Transverse colon (tissue), 3 donors: ENCODE results near the gene SUN2.

Experiments
- EP300 ChIP-seq: sonication (generic); formaldehyde crosslinking; IDR thresholded peaks from one replicate; pipeline ENCODE4 v1.6.1; 2017; ENCODE audit warnings: antibody characterized with exemption, low read depth
- POLR2A ChIP-seq: fragments of 450-650 bp; IDR thresholded peaks from one replicate; pipeline ENCODE4 v1.6.1; 2016; ENCODE audit warnings: antibody characterized with exemption, mild to moderate bottlenecking, moderate library complexity
- TF ChIP-seq, protein P1 (sequence below), 5 experiments: fragments of 200-600 bp in 3 of 5; fragments of 450-650 bp in 2 of 5; sonication (generic) in 3 of 5; IDR thresholded peaks; 1 replicate in 2 of 5; 2 replicates in 3 of 5; pipeline ENCODE4 v1.5.1; 2016 to 2017; ENCODE audit warnings: antibody characterized with exemption in 5 of 5, inconsistent platforms in 3 of 5, mild to moderate bottlenecking in 2 of 5, moderate library complexity in 1 of 5

DNA sequence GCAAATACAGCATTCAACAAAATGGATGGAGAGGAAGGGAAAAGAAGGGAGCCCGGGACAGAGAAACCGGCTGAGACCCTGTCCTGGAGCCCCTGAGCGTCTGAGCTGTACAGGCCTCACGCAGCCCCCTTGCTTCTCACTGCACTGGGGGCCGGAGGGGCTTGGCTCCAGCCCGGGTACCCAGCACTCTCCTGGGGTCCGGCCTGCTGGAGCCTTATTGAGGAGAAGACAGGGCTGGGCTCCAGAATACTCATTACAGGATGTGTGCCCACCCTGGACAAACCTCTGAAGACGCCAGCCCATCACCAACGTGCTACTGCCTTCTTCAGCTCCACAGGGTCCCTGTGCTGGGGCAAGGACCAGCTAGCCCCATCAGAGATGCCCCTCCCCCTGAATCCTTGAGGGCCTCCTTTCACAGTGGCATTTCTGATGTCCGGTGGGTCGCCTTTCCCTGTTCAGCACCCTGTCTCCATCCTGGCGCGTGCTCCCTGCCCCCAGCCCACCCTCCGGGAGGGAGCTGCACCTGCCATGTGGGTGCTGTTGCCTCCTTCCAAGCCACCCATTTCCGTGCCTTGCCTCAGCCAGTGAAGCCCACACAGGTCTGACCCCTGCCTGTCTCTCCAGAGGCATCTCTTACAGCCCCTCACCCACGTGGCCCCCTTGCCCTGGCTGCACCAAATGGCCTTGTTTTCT is 14.6 kb upstream of the SUN2 start:
- TF ChIP-seq POLR2A (no peak), EP300 (no peak)
- TF ChIP-seq, protein P1, sequence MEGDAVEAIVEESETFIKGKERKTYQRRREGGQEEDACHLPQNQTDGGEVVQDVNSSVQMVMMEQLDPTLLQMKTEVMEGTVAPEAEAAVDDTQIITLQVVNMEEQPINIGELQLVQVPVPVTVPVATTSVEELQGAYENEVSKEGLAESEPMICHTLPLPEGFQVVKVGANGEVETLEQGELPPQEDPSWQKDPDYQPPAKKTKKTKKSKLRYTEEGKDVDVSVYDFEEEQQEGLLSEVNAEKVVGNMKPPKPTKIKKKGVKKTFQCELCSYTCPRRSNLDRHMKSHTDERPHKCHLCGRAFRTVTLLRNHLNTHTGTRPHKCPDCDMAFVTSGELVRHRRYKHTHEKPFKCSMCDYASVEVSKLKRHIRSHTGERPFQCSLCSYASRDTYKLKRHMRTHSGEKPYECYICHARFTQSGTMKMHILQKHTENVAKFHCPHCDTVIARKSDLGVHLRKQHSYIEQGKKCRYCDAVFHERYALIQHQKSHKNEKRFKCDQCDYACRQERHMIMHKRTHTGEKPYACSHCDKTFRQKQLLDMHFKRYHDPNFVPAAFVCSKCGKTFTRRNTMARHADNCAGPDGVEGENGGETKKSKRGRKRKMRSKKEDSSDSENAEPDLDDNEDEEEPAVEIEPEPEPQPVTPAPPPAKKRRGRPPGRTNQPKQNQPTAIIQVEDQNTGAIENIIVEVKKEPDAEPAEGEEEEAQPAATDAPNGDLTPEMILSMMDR (IDR thresholded peaks at IDR 0.05) = no peak
